A549 (cell line): ENCODE results near the gene SSH2. TPM values are rescaled to one million over a fixed set of nuclear protein-coding genes. Genes with fewer than 3 reads are reported as not detected.

Experiments
- ATAC-seq, 2 experiments: fragments of 200-7000 bp in 1 of 2; fragments of >200 bp in 1 of 2; cut with Nextera tagmentation in 1 of 2; cut with Tn5 transposase in 1 of 2; 3 replicates each; pipeline versions ENCODE4 v1.8.0 to v1.9.1; 2018 to 2020; ENCODE audit warnings: mild to moderate bottlenecking in 1 of 2, moderate library complexity in 1 of 2
- CTCF ChIA-PET: fragments of 300-600 bp; sonication (Branson Sonifier 250); formaldehyde crosslinking; extraction: SDS; loops from one replicate; lab custom pipeline; 2021; ENCODE audit warnings: antibody characterized with exemption, inconsistent platforms; lab: Yijun Ruan, JAX
- POLR2A ChIA-PET: fragments of 350-600 bp; formaldehyde crosslinking; extraction: SDS; loops from one replicate; lab custom pipeline; 2021; ENCODE audit warnings: antibody characterized with exemption, inconsistent platforms; lab: Yijun Ruan, JAX
- DNase-seq, 2 experiments: peaks; one replicate each; pipeline versions ENCODE4 v3.0.0 to v3.0.0-alpha.2; 2011 to 2016; ENCODE audit warnings: low read depth in 1 of 2, low spot score in 1 of 2
- FAIRE-seq: peaks from 2 replicates; lab custom pipeline; 2011; peaks lifted over from hg19 to GRCh38; lab: Jason Lieb, UNC
- H3K27ac ChIP-seq, 2 experiments: fragments of >200 bp; sonication (Bioruptor Twin); formaldehyde crosslinking; 3 replicates each; pipeline ENCODE4 v1.5.1; 2016 to 2017
- H3K4me1 ChIP-seq: fragments of >200 bp; sonication (Bioruptor Twin); formaldehyde crosslinking; 3 replicates; pipeline ENCODE4 v1.6.1; 2016
- H3K4me2 ChIP-seq: fragments of >200 bp; sonication (Bioruptor Twin); formaldehyde crosslinking; 3 replicates; pipeline ENCODE4 v1.6.1; 2016
- H3K4me3 ChIP-seq: fragments of >200 bp; sonication (Bioruptor Twin); formaldehyde crosslinking; 3 replicates; pipeline ENCODE4 v1.5.1; 2016
- H3K9me3 ChIP-seq: fragments of >200 bp; sonication (Bioruptor Twin); formaldehyde crosslinking; 3 replicates; pipeline ENCODE4 v1.6.1; 2016
- CEBPB ChIP-seq, 2 experiments: fragments of >200 bp in 1 of 2; sonication (Bioruptor Twin) in 1 of 2; formaldehyde crosslinking in 1 of 2; IDR thresholded peaks; 2 replicates each; pipeline ENCODE4 v1.6.1; 2012 to 2016
- CHD4 ChIP-seq: fragments of 200-600 bp; sonication (generic); IDR thresholded peaks from 2 replicates; pipeline ENCODE4 v1.6.1; 2016; ENCODE audit warnings: antibody characterized with exemption, mild to moderate bottlenecking, borderline replicate concordance
- EHF ChIP-seq: fragments of 250-450 bp; sonication (Bioruptor Pico); IDR thresholded peaks from 2 replicates; pipeline ENCODE4 v1.5.0; 2020; ENCODE audit warnings: mild to moderate bottlenecking
- FOXS1 ChIP-seq: fragments of 250-450 bp; sonication (Bioruptor Pico); IDR thresholded peaks from 2 replicates; pipeline ENCODE4 v1.5.0; 2020; ENCODE audit warnings: mild to moderate bottlenecking, moderate library complexity
- GATA3 ChIP-seq: IDR thresholded peaks from 2 replicates; pipeline ENCODE4 v1.6.1; 2012; ENCODE audit warnings: borderline replicate concordance
- HDAC2 ChIP-seq: fragments of 200-600 bp; sonication (generic); IDR thresholded peaks from 2 replicates; pipeline ENCODE4 v1.6.1; 2016
- HEYL ChIP-seq: fragments of 250-450 bp; sonication (Bioruptor Pico); IDR thresholded peaks from 2 replicates; pipeline ENCODE4 v1.8.0; 2021; ENCODE audit warnings: mild to moderate bottlenecking, moderate library complexity
- HOXA7 ChIP-seq: fragments of 250-450 bp; sonication (Bioruptor Pico); IDR thresholded peaks from 2 replicates; pipeline ENCODE4 v1.5.0; 2020; ENCODE audit warnings: mild to moderate bottlenecking, moderate library complexity
- HOXB5 ChIP-seq: fragments of 250-450 bp; sonication (Bioruptor Pico); IDR thresholded peaks from 2 replicates; pipeline ENCODE4 v1.5.0; 2020; ENCODE audit warnings: mild to moderate bottlenecking, moderate library complexity
- JUN ChIP-seq, 2 experiments: fragments of >200 bp; sonication (Bioruptor Twin); formaldehyde crosslinking; IDR thresholded peaks; 2 replicates in 1 of 2; 3 replicates in 1 of 2; pipeline ENCODE4 v1.6.1; 2016 to 2017
- NPAS2 ChIP-seq: fragments of 250-450 bp; sonication (Bioruptor Pico); IDR thresholded peaks from 2 replicates; pipeline ENCODE4 v1.8.0; 2022; ENCODE audit warnings: mild to moderate bottlenecking, moderate library complexity, borderline replicate concordance
- NR3C1 ChIP-seq: fragments of >200 bp; sonication (Bioruptor Twin); formaldehyde crosslinking; IDR thresholded peaks from 3 replicates; pipeline ENCODE4 v1.6.1; 2017
- PHF8 ChIP-seq: fragments of 200-600 bp; sonication (generic); IDR thresholded peaks from 2 replicates; pipeline ENCODE4 v1.6.1; 2016; ENCODE audit warnings: low read depth, mild to moderate bottlenecking, antibody characterized with exemption, moderate library complexity, borderline replicate concordance
- POLR2A ChIP-seq: IDR thresholded peaks from 2 replicates; pipeline ENCODE4 v1.6.1; 2012; ENCODE audit warnings: mild to moderate bottlenecking, low read length
- POLR2AphosphoS2 ChIP-seq: conservative IDR thresholded peaks from 2 replicates; pipeline ENCODE4 v1.6.1; 2012; ENCODE audit warnings: low read length, improper control_type of control experiment, inconsistent platforms
- RAD21 ChIP-seq, 2 experiments: fragments of >200 bp in 1 of 2; sonication (Bioruptor Twin) in 1 of 2; formaldehyde crosslinking in 1 of 2; IDR thresholded peaks in 1 of 2; conservative IDR thresholded peaks in 1 of 2; 2 replicates in 1 of 2; 3 replicates in 1 of 2; pipeline ENCODE4 v1.6.1; 2012 to 2018; ENCODE audit warnings: inconsistent platforms in 1 of 2
- RNF2 ChIP-seq: fragments of 200-600 bp; sonication (generic); IDR thresholded peaks from 2 replicates; pipeline ENCODE4 v1.6.1; 2016; ENCODE audit warnings: low read depth, mild to moderate bottlenecking, antibody characterized with exemption, moderate library complexity, borderline replicate concordance
- SMC3 ChIP-seq: fragments of >200 bp; sonication (Bioruptor Twin); formaldehyde crosslinking; IDR thresholded peaks from 3 replicates; pipeline ENCODE4 v1.6.1; 2018; ENCODE audit warnings: inconsistent platforms
- SREBF2 ChIP-seq: fragments of 450-650 bp; IDR thresholded peaks from 2 replicates; pipeline ENCODE4 v1.6.1; 2014; ENCODE audit warnings: mild to moderate bottlenecking, moderate library complexity
- TFCP2L1 ChIP-seq: fragments of 250-450 bp; sonication (Bioruptor Pico); IDR thresholded peaks from 2 replicates; pipeline ENCODE4 v1.5.0; 2021; ENCODE audit warnings: mild to moderate bottlenecking
- TP53 ChIP-seq: fragments of 250-450 bp; sonication (Bioruptor Pico); IDR thresholded peaks from 2 replicates; pipeline ENCODE4 v1.5.0; 2021; ENCODE audit warnings: mild to moderate bottlenecking, moderate library complexity
- ZC3H11A ChIP-seq: fragments of 450-650 bp; IDR thresholded peaks from 2 replicates; pipeline ENCODE4 v1.6.1; 2014; ENCODE audit warnings: antibody characterized with exemption, mild to moderate bottlenecking
- ZFP36 ChIP-seq: fragments of 450-650 bp; IDR thresholded peaks from 2 replicates; pipeline ENCODE4 v1.6.1; 2014; ENCODE audit warnings: borderline replicate concordance; ENCODE audit not compliant: partially characterized antibody
- ZSCAN20 ChIP-seq: fragments of 250-450 bp; sonication (Bioruptor Pico); IDR thresholded peaks from 2 replicates; pipeline ENCODE4 v1.8.0; 2022; ENCODE audit warnings: mild to moderate bottlenecking, moderate library complexity
- WGBS: methylation state at CpG from one replicate; pipeline ENCODE4 v1.1.6; 2017; ENCODE audit errors: missing lambda C conversion rate; 5-methylcytosine and 5-hydroxymethylcytosine counted together
- polyA plus RNA-seq, 4 experiments: library from polyadenylated mRNA; depleted of rRNA in 3 of 4; stranded (reverse); fragments of >200 nt; fragmentation: RNase III in 1 of 4; extraction: RNeasy Plus Mini Kit Qiagen cat#74134 plus additional on column Dnase treatment in 1 of 4; gene quantifications; 2 replicates in 3 of 4; 3 replicates in 1 of 4; pipeline ENCODE4 v1.2.3, GENCODE V29; 2011 to 2017
- TF ChIP-seq, protein P1 (sequence below): fragments of >200 bp; sonication (Bioruptor Twin); formaldehyde crosslinking; IDR thresholded peaks from 3 replicates; pipeline ENCODE4 v1.5.1; 2016
- TF ChIP-seq, protein P2 (sequence below): fragments of 250-450 bp; sonication (Bioruptor Pico); IDR thresholded peaks from 2 replicates; pipeline ENCODE4 v1.5.0; 2020; ENCODE audit warnings: low read depth, mild to moderate bottlenecking, moderate library complexity
- TF ChIP-seq, protein P3 (sequence below): IDR thresholded peaks from 2 replicates; pipeline ENCODE4 v1.6.1; 2012
- TF ChIP-seq, protein P4 (sequence below): fragments of >200 bp; sonication (Bioruptor Twin); formaldehyde crosslinking; IDR thresholded peaks from 3 replicates; pipeline ENCODE4 v1.6.1; 2016

The SSH2 gene
- polyA plus RNA-seq, 2 of the 4 experiments (the other 2 are of a cell fraction): 20.7 to 24.5 TPM

DNA sequence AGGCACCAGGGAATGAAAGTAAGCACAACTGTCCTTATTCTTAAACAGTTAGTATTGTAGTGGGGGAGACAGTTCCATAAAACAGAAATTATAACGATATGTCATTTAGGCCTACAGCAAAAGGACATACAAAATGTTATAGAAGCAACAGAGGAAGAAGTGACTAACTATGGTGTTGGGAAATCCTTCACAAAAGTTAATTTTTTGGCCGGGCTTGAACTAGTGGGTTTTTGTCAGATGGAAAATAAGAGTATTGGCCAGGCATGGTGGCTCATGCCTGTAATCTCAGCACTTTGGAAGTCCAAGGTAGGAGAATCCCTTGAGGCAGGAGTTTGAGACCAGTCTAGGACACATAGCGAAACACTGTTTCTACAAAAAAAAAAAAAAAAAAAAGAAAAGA is 127.8 kb downstream of the SSH2 start (continued):
- TF ChIP-seq EHF (CRISPR knock-in tag) (no peak), SMC3 (no peak), ZSCAN20 (CRISPR knock-in tag) (no peak), NPAS2 (no peak), TP53 (CRISPR knock-in tag) (no peak), HDAC2 (no peak)
- TF ChIP-seq, protein P1, sequence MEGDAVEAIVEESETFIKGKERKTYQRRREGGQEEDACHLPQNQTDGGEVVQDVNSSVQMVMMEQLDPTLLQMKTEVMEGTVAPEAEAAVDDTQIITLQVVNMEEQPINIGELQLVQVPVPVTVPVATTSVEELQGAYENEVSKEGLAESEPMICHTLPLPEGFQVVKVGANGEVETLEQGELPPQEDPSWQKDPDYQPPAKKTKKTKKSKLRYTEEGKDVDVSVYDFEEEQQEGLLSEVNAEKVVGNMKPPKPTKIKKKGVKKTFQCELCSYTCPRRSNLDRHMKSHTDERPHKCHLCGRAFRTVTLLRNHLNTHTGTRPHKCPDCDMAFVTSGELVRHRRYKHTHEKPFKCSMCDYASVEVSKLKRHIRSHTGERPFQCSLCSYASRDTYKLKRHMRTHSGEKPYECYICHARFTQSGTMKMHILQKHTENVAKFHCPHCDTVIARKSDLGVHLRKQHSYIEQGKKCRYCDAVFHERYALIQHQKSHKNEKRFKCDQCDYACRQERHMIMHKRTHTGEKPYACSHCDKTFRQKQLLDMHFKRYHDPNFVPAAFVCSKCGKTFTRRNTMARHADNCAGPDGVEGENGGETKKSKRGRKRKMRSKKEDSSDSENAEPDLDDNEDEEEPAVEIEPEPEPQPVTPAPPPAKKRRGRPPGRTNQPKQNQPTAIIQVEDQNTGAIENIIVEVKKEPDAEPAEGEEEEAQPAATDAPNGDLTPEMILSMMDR: no peak
- TF ChIP-seq, all 56 proteins: peak for 0

DNA sequence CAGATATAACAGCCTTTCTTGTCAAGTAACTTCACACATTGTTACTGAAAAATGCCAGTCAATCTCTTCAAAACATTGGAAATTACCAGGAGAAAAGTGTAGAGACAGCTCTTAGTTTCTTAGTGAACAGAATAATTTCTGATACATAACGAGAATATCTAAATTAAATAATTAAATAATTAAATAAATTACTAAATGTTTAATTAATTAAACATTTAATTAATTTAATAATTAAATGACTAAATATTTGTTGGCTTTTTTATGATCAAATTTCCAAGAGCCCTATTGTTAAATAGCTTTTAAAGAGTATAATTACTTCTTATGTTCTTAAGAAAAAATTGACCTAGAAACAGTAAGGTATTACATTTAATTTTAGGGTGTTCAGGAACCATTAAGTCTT is 129.6 kb downstream of the SSH2 start:
- DNase-seq (no peak), ATAC-seq (no peak), FAIRE-seq (no peak)
- TF ChIP-seq GATA3 (no peak), NR3C1 (no peak), NPAS2 (no peak), SMC3 (no peak), ZC3H11A (peak; percentile 37), ZFP36 (no peak), POLR2AphosphoS2 (no peak)
- TF ChIP-seq, protein P2, sequence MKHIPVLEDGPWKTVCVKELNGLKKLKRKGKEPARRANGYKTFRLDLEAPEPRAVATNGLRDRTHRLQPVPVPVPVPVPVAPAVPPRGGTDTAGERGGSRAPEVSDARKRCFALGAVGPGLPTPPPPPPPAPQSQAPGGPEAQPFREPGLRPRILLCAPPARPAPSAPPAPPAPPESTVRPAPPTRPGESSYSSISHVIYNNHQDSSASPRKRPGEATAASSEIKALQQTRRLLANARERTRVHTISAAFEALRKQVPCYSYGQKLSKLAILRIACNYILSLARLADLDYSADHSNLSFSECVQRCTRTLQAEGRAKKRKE: no peak
- 85% methylated on average over 1 of the region's 1 CpG for WGBS
- Histone ChIP-seq H3K4me1 (no peaks in the 10 kb centered on the region), H3K4me2 (no peak overlapping the region), H3K27ac (no peak overlapping the region), H3K4me3 (no peak overlapping the region), H3K9me3 (no peaks in the 10 kb centered on the region)
- POLR2A ChIA-PET: no interaction called here
- CTCF ChIA-PET: interaction anchor here (3.2 to 23.5 kb wide), 3 partner anchors 131 to 295 kb away, joined by 13 to 536 read pairs (median 162); partner anchors contain the start of gene SSH2

DNA sequence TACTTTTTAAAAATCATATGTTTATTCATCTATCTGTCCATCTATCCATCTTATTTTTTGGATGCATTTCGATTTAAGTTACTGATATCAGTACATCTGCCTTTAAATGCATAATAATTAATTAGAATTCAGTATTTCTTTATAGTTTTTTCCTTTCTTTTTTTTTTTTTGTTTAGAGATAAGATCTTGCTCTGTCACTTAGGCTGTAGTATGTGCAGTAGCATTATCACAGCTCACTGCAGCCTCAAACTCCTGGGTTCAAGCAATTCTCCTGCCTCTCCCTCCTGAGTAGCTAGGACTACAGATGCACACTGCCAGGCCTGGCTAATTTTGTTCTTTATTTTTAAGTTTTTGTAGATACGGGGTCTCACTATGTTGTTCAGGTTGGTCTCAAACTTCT is 133.4 kb downstream of the SSH2 start:
- Histone ChIP-seq H3K4me2 (no peak overlapping the region), H3K4me1 (no peaks in the 10 kb centered on the region), H3K4me3 (no peak overlapping the region), H3K27ac (no peak overlapping the region), H3K9me3 (no peaks in the 10 kb centered on the region)
- POLR2A ChIA-PET: no interaction called here
- ATAC-seq (no peak), FAIRE-seq (no peak), DNase-seq (no peak)
- TF ChIP-seq, protein P3, sequence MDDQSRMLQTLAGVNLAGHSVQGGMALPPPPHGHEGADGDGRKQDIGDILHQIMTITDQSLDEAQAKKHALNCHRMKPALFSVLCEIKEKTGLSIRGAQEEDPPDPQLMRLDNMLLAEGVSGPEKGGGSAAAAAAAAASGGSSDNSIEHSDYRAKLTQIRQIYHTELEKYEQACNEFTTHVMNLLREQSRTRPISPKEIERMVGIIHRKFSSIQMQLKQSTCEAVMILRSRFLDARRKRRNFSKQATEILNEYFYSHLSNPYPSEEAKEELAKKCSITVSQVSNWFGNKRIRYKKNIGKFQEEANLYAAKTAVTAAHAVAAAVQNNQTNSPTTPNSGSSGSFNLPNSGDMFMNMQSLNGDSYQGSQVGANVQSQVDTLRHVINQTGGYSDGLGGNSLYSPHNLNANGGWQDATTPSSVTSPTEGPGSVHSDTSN: no peak
- TF ChIP-seq TP53 (CRISPR knock-in tag) (no peak), TFCP2L1 (CRISPR knock-in tag) (no peak), RAD21 (conservative IDR thresholded peaks at IDR 0.05 in 1 of 2, IDR thresholded peaks at IDR 0.05 in 1 of 2) (no peak), PHF8 (no peak), HOXA7 (no peak), RNF2 (no peak), POLR2A (no peak), FOXS1 (CRISPR knock-in tag) (no peak), HEYL (no peak), CHD4 (no peak), HOXB5 (no peak), SMC3 (no peak), ZSCAN20 (CRISPR knock-in tag) (no peak), SREBF2 (no peak), CEBPB (IDR thresholded peaks at IDR 0.05) (no peak), JUN (IDR thresholded peaks at IDR 0.05) (no peak)
- TF ChIP-seq, protein P4, sequence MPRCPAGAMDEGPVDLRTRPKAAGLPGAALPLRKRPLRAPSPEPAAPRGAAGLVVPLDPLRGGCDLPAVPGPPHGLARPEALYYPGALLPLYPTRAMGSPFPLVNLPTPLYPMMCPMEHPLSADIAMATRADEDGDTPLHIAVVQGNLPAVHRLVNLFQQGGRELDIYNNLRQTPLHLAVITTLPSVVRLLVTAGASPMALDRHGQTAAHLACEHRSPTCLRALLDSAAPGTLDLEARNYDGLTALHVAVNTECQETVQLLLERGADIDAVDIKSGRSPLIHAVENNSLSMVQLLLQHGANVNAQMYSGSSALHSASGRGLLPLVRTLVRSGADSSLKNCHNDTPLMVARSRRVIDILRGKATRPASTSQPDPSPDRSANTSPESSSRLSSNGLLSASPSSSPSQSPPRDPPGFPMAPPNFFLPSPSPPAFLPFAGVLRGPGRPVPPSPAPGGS: no peak
- 86% methylated on average over 2 of the region's 2 CpGs for WGBS
- CTCF ChIA-PET: interaction anchor here (0.9 to 2.8 kb wide), 4 partner anchors 11 to 158 kb away, joined by 3 to 23 read pairs (median 8); no protein-coding TSS in a partner anchor
